GM23338 (cell line): ENCODE data around the gene GREB1L. TPM values are rescaled to one million over a fixed set of nuclear protein-coding genes. Genes with fewer than 3 reads are reported as not detected.

Source experiments
- ATAC-seq: fragments of 200-7000 bp; cut with Tn5 transposase; 3 replicates; pipeline ENCODE4 v1.9.1; 2020
- DNase-seq: peaks from one replicate; pipeline ENCODE4 v3.0.0-alpha.2; 2015; ENCODE audit warnings: low spot score
- H2AFZ ChIP-seq: fragments of 200-600 bp; sonication (generic); 2 replicates; pipeline ENCODE4 v1.8.0; 2016; ENCODE audit warnings: antibody characterized with exemption, mild to moderate bottlenecking, moderate library complexity
- H3F3A ChIP-seq: fragments of 200-600 bp; sonication (generic); replicated peaks from 2 replicates; pipeline ENCODE4 v1.8.0; 2017; ENCODE audit warnings: antibody characterized with exemption, mixed run types, low read depth
- H3K27ac ChIP-seq: fragments of 200-600 bp; sonication (generic); 2 replicates; pipeline ENCODE4 v1.6.1; 2016; ENCODE audit warnings: low read depth
- H3K27me3 ChIP-seq: fragments of 200-600 bp; sonication (generic); 2 replicates; pipeline ENCODE4 v1.8.0; 2016; ENCODE audit warnings: mild to moderate bottlenecking, mixed run types, moderate library complexity; ENCODE audit not compliant: insufficient read depth
- H3K36me3 ChIP-seq: fragments of 200-600 bp; sonication (generic); 2 replicates; pipeline ENCODE4 v1.8.0; 2016; ENCODE audit warnings: mild to moderate bottlenecking; ENCODE audit not compliant: insufficient read depth
- H3K4me1 ChIP-seq: fragments of 200-600 bp; sonication (generic); 2 replicates; pipeline ENCODE4 v1.8.0; 2016; ENCODE audit warnings: mild to moderate bottlenecking, moderate library complexity; ENCODE audit not compliant: insufficient read depth
- H3K4me2 ChIP-seq: fragments of 200-600 bp; sonication (generic); 2 replicates; pipeline ENCODE4 v1.7.1; 2017; ENCODE audit warnings: mixed run types
- H3K4me3 ChIP-seq: fragments of 200-600 bp; sonication (generic); 2 replicates; pipeline ENCODE4 v1.6.1; 2016; ENCODE audit warnings: mixed run types
- H3K79me2 ChIP-seq: fragments of 200-600 bp; sonication (generic); replicated peaks from 2 replicates; pipeline ENCODE4 v1.8.0; 2017; ENCODE audit warnings: mild to moderate bottlenecking; ENCODE audit not compliant: insufficient read depth
- H3K9me2 ChIP-seq: fragments of 200-600 bp; sonication (generic); 2 replicates; pipeline ENCODE4 v1.8.0; 2017; ENCODE audit not compliant: insufficient read depth
- H4K20me1 ChIP-seq: fragments of 200-600 bp; sonication (generic); replicated peaks from 2 replicates; pipeline ENCODE4 v1.8.0; 2017; ENCODE audit warnings: mild to moderate bottlenecking; ENCODE audit not compliant: insufficient read depth
- H3K27ac Mint-ChIP-seq: 2 replicates; pipeline ENCODE4 v1.8.0; 2020; ENCODE audit warnings: inconsistent platforms, mild to moderate bottlenecking, moderate library complexity, mixed read lengths
- H3K27me3 Mint-ChIP-seq: 3 replicates; pipeline ENCODE4 v1.8.0; 2022; ENCODE audit warnings: low read depth, mild to moderate bottlenecking, moderate library complexity, mixed read lengths, inconsistent platforms; ENCODE audit not compliant: insufficient read depth, poor library complexity
- H3K36me3 Mint-ChIP-seq: 3 replicates; pipeline ENCODE4 v1.8.0; 2021; ENCODE audit warnings: low read depth, mild to moderate bottlenecking, inconsistent platforms, moderate library complexity, mixed read lengths
- H3K4me1 Mint-ChIP-seq: 3 replicates; pipeline ENCODE4 v1.8.0; 2020; ENCODE audit warnings: mild to moderate bottlenecking, inconsistent platforms, mixed read lengths
- H3K4me3 Mint-ChIP-seq: 3 replicates; pipeline ENCODE4 v1.8.0; 2021; ENCODE audit warnings: moderate library complexity, mild to moderate bottlenecking, inconsistent platforms, mixed read lengths
- H3K9me3 Mint-ChIP-seq: 3 replicates; pipeline ENCODE4 v1.8.0; 2020; ENCODE audit warnings: moderate library complexity, mild to moderate bottlenecking, inconsistent platforms, mixed read lengths
- CREB1 ChIP-seq: fragments of 250-450 bp; sonication (Bioruptor Pico); IDR thresholded peaks from 2 replicates; pipeline ENCODE4 v1.5.0; 2020; ENCODE audit warnings: low read depth, mild to moderate bottlenecking, moderate library complexity
- CTCF ChIP-seq, 2 experiments: fragments of 200-600 bp in 1 of 2; sonication (generic) in 1 of 2; conservative IDR thresholded peaks; 2 replicates each; pipeline versions ENCODE4 v1.5.1 to v1.6.1; 2016 to 2017; ENCODE audit warnings: antibody characterized with exemption in 2 of 2, low read depth in 2 of 2, mild to moderate bottlenecking in 2 of 2, moderate library complexity in 1 of 2
- ETS1 ChIP-seq: IDR thresholded peaks from 2 replicates; pipeline ENCODE4 v1.6.1; 2016; ENCODE audit warnings: antibody characterized with exemption
- EZH2 ChIP-seq: fragments of 200-600 bp; sonication (generic); IDR thresholded peaks from one replicate; pipeline ENCODE4 v1.8.0; 2017; ENCODE audit warnings: antibody characterized with exemption, mild to moderate bottlenecking, low read depth; ENCODE audit not compliant: unreplicated experiment
- EZH2phosphoT487 ChIP-seq: fragments of 200-600 bp; sonication (generic); IDR thresholded peaks from one replicate; pipeline ENCODE4 v1.8.1; 2018; ENCODE audit warnings: antibody characterized with exemption; ENCODE audit not compliant: unreplicated experiment
- JUNB ChIP-seq: IDR thresholded peaks from one replicate; pipeline ENCODE4 v1.6.1; 2016; ENCODE audit warnings: antibody characterized with exemption; ENCODE audit not compliant: unreplicated experiment
- NANOG ChIP-seq: IDR thresholded peaks from 2 replicates; pipeline ENCODE4 v1.6.1; 2016; ENCODE audit warnings: antibody characterized with exemption, borderline replicate concordance
- POLR2AphosphoS5 ChIP-seq: IDR thresholded peaks from 2 replicates; pipeline ENCODE4 v1.6.1; 2016; ENCODE audit warnings: antibody characterized with exemption, low read depth
- STAT1 ChIP-seq: IDR thresholded peaks from one replicate; pipeline ENCODE4 v1.6.1; 2016; ENCODE audit warnings: antibody characterized with exemption; ENCODE audit not compliant: unreplicated experiment
- ZNF114 ChIP-seq: fragments of 250-450 bp; sonication (Bioruptor Pico); IDR thresholded peaks from 2 replicates; pipeline ENCODE4 v1.5.0; 2020; ENCODE audit warnings: mild to moderate bottlenecking, moderate library complexity
- ZNF462 ChIP-seq: fragments of 250-450 bp; sonication (Bioruptor Pico); IDR thresholded peaks from 2 replicates; pipeline ENCODE4 v1.5.0; 2020; ENCODE audit warnings: mild to moderate bottlenecking, moderate library complexity
- polyA plus RNA-seq: library from polyadenylated mRNA; unstranded; fragments of >200 nt; fragmentation: Nextera tagmentation; extraction: Ambion mirVana; gene quantifications from 2 replicates; pipeline ENCODE4 v1.2.1, GENCODE V29; 2016
- total RNA-seq: library from RNA; depleted of rRNA; stranded (reverse); fragments of >200 nt; shearing (Covaris generic); gene quantifications from 2 replicates; pipeline ENCODE4 v1.2.3, GENCODE V29; 2014
- TF ChIP-seq, protein P1 (sequence below): IDR thresholded peaks from one replicate; pipeline ENCODE4 v1.6.1; 2018; ENCODE audit warnings: antibody characterized with exemption; ENCODE audit not compliant: unreplicated experiment

The GREB1L gene
- total and polyA plus RNA-seq, 2 experiments from 2014 or later, result 0.03 to 0.29 TPM

- TF ChIP-seq ETS1 (no peak), POLR2AphosphoS5 (no peak), ZNF114 (CRISPR knock-in tag) (no peak), NANOG (no peak)
- TF ChIP-seq, protein P1, sequence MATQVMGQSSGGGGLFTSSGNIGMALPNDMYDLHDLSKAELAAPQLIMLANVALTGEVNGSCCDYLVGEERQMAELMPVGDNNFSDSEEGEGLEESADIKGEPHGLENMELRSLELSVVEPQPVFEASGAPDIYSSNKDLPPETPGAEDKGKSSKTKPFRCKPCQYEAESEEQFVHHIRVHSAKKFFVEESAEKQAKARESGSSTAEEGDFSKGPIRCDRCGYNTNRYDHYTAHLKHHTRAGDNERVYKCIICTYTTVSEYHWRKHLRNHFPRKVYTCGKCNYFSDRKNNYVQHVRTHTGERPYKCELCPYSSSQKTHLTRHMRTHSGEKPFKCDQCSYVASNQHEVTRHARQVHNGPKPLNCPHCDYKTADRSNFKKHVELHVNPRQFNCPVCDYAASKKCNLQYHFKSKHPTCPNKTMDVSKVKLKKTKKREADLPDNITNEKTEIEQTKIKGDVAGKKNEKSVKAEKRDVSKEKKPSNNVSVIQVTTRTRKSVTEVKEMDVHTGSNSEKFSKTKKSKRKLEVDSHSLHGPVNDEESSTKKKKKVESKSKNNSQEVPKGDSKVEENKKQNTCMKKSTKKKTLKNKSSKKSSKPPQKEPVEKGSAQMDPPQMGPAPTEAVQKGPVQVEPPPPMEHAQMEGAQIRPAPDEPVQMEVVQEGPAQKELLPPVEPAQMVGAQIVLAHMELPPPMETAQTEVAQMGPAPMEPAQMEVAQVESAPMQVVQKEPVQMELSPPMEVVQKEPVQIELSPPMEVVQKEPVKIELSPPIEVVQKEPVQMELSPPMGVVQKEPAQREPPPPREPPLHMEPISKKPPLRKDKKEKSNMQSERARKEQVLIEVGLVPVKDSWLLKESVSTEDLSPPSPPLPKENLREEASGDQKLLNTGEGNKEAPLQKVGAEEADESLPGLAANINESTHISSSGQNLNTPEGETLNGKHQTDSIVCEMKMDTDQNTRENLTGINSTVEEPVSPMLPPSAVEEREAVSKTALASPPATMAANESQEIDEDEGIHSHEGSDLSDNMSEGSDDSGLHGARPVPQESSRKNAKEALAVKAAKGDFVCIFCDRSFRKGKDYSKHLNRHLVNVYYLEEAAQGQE, result no peak
Measured at GRCh38 chr18:21345840-21346239, 103.8 kb downstream of the GREB1L start (continued).

- H3K4me1 ChIP-seq, result peaks cover 9% of the 10 kb centered on the region; the same call in 1 of the 2 replicates
- H3K36me3 Mint-ChIP-seq, result no peaks in the 10 kb centered on the region
- no peak overlapping the region for H3K4me3 Mint-ChIP-seq
- ATAC-seq (no peak), DNase-seq (no peak)
- no peaks in the 10 kb centered on the region for H4K20me1 ChIP-seq
- no peaks in the 10 kb centered on the region for H3F3A ChIP-seq
- H3K36me3 ChIP-seq, result no peaks in the 10 kb centered on the region
- H3K4me1 Mint-ChIP-seq, result peaks cover 13% of the 10 kb centered on the region
- no peak overlapping the region for H3K4me2 ChIP-seq
- H3K27ac ChIP-seq, result no peak overlapping the region
- H3K27ac Mint-ChIP-seq, result no peak overlapping the region
- H3K9me3 Mint-ChIP-seq, result no peaks in the 10 kb centered on the region
- no peak overlapping the region for H2AFZ ChIP-seq
- no peaks in the 10 kb centered on the region for H3K27me3 ChIP-seq
- H3K4me3 ChIP-seq, result no peak overlapping the region
- no peaks in the 10 kb centered on the region for H3K79me2 ChIP-seq
- no peaks in the 10 kb centered on the region for H3K9me2 ChIP-seq
- H3K27me3 Mint-ChIP-seq, result peaks cover 4% of the 10 kb centered on the region
- TF ChIP-seq ZNF462 (CRISPR knock-in tag) (no peak), EZH2 (no peak), POLR2AphosphoS5 (no peak), JUNB (no peak), EZH2phosphoT487 (no peak), ETS1 (no peak), STAT1 (no peak), CTCF (conservative IDR thresholded peaks at IDR 0.05; ENCODE audit: low read depth in 2 of 2) (no peak), CREB1 (CRISPR knock-in tag) (no peak), ZNF114 (CRISPR knock-in tag) (no peak)
Measured at GRCh38 chr18:21359746-21360145, 117.7 kb downstream of the GREB1L start.
